ENCODE data around the gene RBM22. TPM values are rescaled to one million over a fixed set of nuclear protein-coding genes. Genes with fewer than 3 reads are reported as not detected.

Gene RBM22
- total RNA-seq, 2 donors from 2014 or later: 40.0 to 42.6 TPM

DNA sequence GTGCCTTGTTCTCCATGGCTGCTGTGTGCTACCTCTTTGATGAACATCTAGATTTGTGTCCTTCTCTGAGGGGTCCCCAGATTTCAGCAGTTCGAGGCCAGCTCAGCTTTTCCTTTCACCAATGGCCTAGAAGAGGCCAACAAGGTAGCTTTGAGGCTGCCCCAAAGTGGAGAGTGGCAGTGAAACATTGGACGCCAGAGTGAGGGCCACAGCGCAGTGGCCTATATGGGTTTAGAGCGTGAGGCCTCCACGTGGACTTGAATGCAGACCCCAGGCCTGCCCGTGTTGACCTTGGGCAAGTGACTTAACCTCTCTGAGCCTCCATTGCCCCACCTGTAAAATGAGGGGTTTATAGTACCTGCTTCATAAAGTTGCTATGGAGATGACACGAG is 28.0 kb downstream of the RBM22 start:
- no peaks in the 10 kb centered on the region for H3K4me1 ChIP-seq
- H3K9me3 ChIP-seq: no peaks in the 10 kb centered on the region
- DNase-seq: no peak
- H3K9ac ChIP-seq (ENCODE audit: low read depth in 2 of 2, low read length in 2 of 2): peak overlapping the region in 1 of 2 donors; percentile 48
- H3K27me3 ChIP-seq: peaks cover 16% of the 10 kb centered on the region
- no peak overlapping the region for H3K4me3 ChIP-seq
- TF ChIP-seq, protein P1, sequence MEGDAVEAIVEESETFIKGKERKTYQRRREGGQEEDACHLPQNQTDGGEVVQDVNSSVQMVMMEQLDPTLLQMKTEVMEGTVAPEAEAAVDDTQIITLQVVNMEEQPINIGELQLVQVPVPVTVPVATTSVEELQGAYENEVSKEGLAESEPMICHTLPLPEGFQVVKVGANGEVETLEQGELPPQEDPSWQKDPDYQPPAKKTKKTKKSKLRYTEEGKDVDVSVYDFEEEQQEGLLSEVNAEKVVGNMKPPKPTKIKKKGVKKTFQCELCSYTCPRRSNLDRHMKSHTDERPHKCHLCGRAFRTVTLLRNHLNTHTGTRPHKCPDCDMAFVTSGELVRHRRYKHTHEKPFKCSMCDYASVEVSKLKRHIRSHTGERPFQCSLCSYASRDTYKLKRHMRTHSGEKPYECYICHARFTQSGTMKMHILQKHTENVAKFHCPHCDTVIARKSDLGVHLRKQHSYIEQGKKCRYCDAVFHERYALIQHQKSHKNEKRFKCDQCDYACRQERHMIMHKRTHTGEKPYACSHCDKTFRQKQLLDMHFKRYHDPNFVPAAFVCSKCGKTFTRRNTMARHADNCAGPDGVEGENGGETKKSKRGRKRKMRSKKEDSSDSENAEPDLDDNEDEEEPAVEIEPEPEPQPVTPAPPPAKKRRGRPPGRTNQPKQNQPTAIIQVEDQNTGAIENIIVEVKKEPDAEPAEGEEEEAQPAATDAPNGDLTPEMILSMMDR (IDR thresholded peaks at IDR 0.05): no peak
- intact Hi-C loops (cut with DNase I): no loop called here
- H3K27ac ChIP-seq: no peak overlapping the region
- no peaks in the 10 kb centered on the region for H3K36me3 ChIP-seq

DNA sequence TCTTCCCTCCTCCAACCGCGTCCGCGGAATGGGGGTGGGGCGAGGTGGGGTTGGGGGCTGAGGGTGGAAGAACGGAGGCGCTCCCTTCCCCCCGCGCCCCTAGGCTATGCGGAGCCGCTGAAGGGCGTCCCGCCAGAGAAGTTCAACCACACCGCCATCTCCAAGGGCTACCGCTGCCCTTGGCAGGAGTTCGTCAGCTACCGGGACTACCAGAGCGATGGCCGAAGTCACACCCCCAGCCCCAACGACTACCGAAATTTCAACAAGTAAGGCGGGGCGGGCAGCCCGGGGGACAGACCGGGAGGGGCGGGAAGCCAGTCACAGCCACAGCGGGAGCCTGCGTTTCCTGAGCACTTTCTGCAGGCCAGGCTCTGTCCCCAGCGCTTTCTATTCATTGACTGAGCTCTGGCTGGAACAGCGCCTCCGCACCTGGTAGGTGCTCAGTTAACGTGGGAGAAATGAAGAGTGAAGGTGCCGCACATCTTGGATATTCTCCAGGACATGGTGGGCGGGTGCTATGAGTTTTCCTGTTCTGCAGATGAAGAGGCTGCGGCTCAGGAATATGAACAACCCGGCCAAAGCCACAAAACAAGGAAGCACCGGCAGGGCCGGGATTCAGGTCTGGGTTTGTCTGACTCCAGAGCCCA is 28.5 kb downstream of the RBM22 start:
- no peaks in the 10 kb centered on the region for H3K36me3 ChIP-seq
- H3K27me3 ChIP-seq: peaks cover 16% of the 10 kb centered on the region
- intact Hi-C loops (cut with DNase I): no loop called here
- DNase-seq: peak; percentile 52
- H3K4me1 ChIP-seq: no peaks in the 10 kb centered on the region
- TF ChIP-seq, protein P1 (IDR thresholded peaks at IDR 0.05): no peak
- peak overlapping the region; percentile 46 to 48 for H3K9ac ChIP-seq (ENCODE audit: low read depth in 2 of 2, low read length in 2 of 2)
- no peak overlapping the region for H3K27ac ChIP-seq
- H3K4me3 ChIP-seq: peak overlapping the region; percentile 38
- H3K9me3 ChIP-seq: no peaks in the 10 kb centered on the region

DNA sequence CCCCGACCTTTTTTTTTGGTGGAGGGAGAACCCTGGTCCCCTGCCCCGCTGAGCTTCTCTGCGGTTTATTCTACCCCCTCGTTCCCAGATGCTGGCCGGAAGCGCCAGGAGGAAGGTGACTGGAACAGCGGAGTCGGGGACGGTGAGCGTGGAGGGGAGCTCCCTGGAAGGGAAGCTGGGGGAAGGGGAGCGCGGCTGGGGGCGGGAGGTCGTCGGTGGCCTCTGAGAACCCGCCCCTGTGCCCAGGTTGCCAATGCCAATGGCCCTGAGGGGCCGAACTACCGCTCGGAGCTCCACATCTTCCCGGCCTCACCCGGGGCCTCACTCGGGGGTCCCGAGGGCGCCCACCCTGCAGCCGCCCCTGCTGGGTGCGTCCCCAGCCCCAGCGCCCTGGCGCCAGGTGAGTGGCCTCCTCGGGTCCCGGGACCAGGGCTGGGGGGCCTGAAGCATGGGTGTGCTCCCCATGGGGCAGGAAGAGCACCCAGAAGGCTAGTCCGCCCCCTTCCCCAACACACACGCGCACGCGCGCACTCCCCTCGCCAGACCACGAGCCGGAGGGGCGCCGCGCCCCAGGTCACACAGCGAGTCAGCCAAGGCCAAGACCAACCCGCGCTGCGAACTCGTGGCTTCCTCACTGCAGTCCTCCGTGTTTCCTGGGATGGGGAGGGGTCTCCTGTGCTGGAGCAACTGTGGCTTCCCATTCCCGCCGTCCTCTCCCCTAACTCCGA is 29.2 kb downstream of the RBM22 start:
- DNase-seq: no peak
- Histone ChIP-seq H3K27ac (no peak overlapping the region), H3K9me3 (no peaks in the 10 kb centered on the region), H3K9ac (ENCODE audit: low read depth in 2 of 2, low read length in 2 of 2) (peak overlapping the region; percentile 46 to 48), H3K27me3 (peaks cover 16% of the 10 kb centered on the region), H3K4me3 (peak overlapping the region; percentile 38), H3K36me3 (no peaks in the 10 kb centered on the region), H3K4me1 (no peaks in the 10 kb centered on the region)
- intact Hi-C loops (cut with DNase I): no loop called here
- TF ChIP-seq, protein P1 (IDR thresholded peaks at IDR 0.05): no peak

DNA sequence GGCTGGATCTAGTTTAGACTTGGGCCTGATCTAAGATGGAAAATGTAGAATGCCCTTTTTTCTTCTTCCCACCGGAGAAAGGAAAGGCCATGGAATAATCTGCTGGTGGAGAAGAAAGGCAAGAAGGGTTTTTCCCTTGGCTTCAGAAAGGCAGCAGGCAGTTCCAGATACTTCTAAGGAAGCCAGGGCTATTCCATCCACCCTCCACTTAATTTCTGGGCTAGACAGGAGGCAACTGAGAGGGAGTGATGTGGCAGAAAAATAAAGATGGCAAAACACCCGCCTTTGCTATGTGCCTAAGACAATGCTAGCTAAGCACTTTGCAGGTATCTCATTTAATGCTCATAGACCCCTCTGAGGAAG is 29.9 kb downstream of the RBM22 start:
- Histone ChIP-seq H3K9ac (ENCODE audit: low read depth in 2 of 2, low read length in 2 of 2) (no peak overlapping the region), H3K27me3 (peaks cover 16% of the 10 kb centered on the region), H3K27ac (no peak overlapping the region), H3K9me3 (no peaks in the 10 kb centered on the region), H3K4me3 (no peak overlapping the region), H3K4me1 (no peaks in the 10 kb centered on the region), H3K36me3 (no peaks in the 10 kb centered on the region)
- no peak for DNase-seq
- intact Hi-C loops (cut with DNase I): no loop called here
- TF ChIP-seq, protein P1 (IDR thresholded peaks at IDR 0.05): no peak

DNA sequence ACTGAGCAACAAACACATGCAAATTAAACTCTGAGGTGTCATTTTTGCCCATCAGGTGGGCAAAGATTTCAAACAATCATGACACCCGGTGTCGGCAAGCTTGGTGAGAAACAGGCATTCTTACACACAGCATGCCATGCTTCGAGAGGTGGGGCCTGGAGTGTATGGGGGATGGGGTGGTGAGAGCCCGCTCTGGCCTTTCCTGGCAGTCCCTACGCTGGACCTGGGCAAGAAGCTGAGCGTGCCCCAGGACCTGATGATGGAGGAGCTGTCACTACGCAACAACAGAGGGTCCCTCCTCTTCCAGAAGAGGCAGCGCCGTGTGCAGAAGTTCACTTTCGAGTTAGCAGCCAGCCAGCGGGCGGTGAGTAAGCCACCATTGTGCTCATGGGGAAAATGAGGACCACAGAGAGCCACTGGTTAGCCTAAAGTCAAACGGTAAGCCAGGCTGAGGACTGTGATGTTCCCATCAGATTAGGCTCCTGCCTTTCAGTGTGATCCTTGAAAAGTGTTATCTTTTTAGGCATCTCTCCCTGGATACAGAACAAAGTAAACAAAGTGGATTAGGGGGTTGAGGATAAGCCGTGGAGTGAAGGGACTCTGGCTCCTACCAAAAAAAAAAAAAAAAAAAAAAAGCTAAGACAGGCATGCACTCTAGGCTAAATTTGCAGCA is 30.5 kb downstream of the RBM22 start:
- Histone ChIP-seq H3K9ac (ENCODE audit: low read depth in 2 of 2, low read length in 2 of 2) (no peak overlapping the region), H3K27ac (no peak overlapping the region), H3K9me3 (no peaks in the 10 kb centered on the region), H3K36me3 (no peaks in the 10 kb centered on the region), H3K27me3 (peaks cover 16% of the 10 kb centered on the region), H3K4me3 (no peak overlapping the region), H3K4me1 (no peaks in the 10 kb centered on the region)
- DNase-seq: no peak
- intact Hi-C loops (cut with DNase I): no loop called here
- TF ChIP-seq, protein P1 (IDR thresholded peaks at IDR 0.05): no peak
